GM21825 (cell line): ENCODE data around the gene SECISBP2.

ENCODE experiments used
- ATAC-seq: cut with Tn5 transposase; IDR thresholded peaks from one replicate; pipeline ENCODE4 v1.9.1; 2021; ENCODE audit warnings: mild to moderate bottlenecking, moderate library complexity; ENCODE audit not compliant: unreplicated experiment

The SECISBP2 gene

GRCh38 chr9:89380437-89381307 is 62.4 kb downstream of the SECISBP2 start:
- ATAC-seq = no peak

GRCh38 chr9:89381308-89381609 is 63.0 kb downstream of the SECISBP2 start:
- ATAC-seq = no peak

- ATAC-seq = no peak
Observed at GRCh38 chr9:89382026-89382986, 64.0 kb downstream of the SECISBP2 start.

GRCh38 chr9:89383030-89383720 is 64.9 kb downstream of the SECISBP2 start:
- no peak for ATAC-seq

- no peak for ATAC-seq
Observed at GRCh38 chr9:89383721-89384300, 65.5 kb downstream of the SECISBP2 start.

- ATAC-seq = no peak
Observed at GRCh38 chr9:89384783-89385182, 66.5 kb downstream of the SECISBP2 start.

GRCh38 chr9:89386206-89386605 is 67.9 kb downstream of the SECISBP2 start:
- no peak for ATAC-seq

- ATAC-seq = no peak
Observed at GRCh38 chr9:89386797-89387196, 68.5 kb downstream of the SECISBP2 start.

- ATAC-seq = no peak
Observed at GRCh38 chr9:89387197-89387849, 69.0 kb downstream of the SECISBP2 start.

- ATAC-seq = no peak
Observed at GRCh38 chr9:89388084-89388867, 70.0 kb downstream of the SECISBP2 start.

GRCh38 chr9:89388868-89389177 is 70.5 kb downstream of the SECISBP2 start:
- no peak for ATAC-seq

- no peak for ATAC-seq
Observed at GRCh38 chr9:89390068-89390555, 71.8 kb downstream of the SECISBP2 start.

- ATAC-seq = no peak
Observed at GRCh38 chr9:89390578-89391116, 72.3 kb downstream of the SECISBP2 start.

GRCh38 chr9:89391585-89391984 is 73.3 kb downstream of the SECISBP2 start:
- ATAC-seq = no peak

- no peak for ATAC-seq
Observed at GRCh38 chr9:89394412-89394811, 76.1 kb downstream of the SECISBP2 start.

GRCh38 chr9:89395931-89396710 is 77.8 kb downstream of the SECISBP2 start:
- no peak for ATAC-seq

GRCh38 chr9:89397471-89397870 is 79.2 kb downstream of the SECISBP2 start:
- no peak for ATAC-seq

- no peak for ATAC-seq
Observed at GRCh38 chr9:89398621-89399020, 80.3 kb downstream of the SECISBP2 start.
